Adrenal gland (tissue), 5 donors: Measurements from ENCODE around the gene CIAPIN1.

ENCODE experiments used
- POLR2A ChIP-seq, 2 donors: fragments of 450-650 bp; IDR thresholded peaks; one replicate each; pipeline ENCODE4 v1.6.1; 2017; ENCODE audit warnings: antibody characterized with exemption in 2 of 2, mild to moderate bottlenecking in 2 of 2, moderate library complexity in 1 of 2
- TF ChIP-seq, protein P1 (sequence below), 6 experiments: fragments of 450-650 bp in 4 of 6; fragments of 200-600 bp in 2 of 6; sonication (generic) in 1 of 6; IDR thresholded peaks; 1 replicate in 5 of 6; 2 replicates in 1 of 6; pipeline versions ENCODE4 v1.5.1 to v1.8.0; 2016 to 2021; ENCODE audit warnings: antibody characterized with exemption in 6 of 6, mild to moderate bottlenecking in 2 of 6, moderate library complexity in 1 of 6
- donor health status: DM: no; HTN: no; CAD: no.

DNA sequence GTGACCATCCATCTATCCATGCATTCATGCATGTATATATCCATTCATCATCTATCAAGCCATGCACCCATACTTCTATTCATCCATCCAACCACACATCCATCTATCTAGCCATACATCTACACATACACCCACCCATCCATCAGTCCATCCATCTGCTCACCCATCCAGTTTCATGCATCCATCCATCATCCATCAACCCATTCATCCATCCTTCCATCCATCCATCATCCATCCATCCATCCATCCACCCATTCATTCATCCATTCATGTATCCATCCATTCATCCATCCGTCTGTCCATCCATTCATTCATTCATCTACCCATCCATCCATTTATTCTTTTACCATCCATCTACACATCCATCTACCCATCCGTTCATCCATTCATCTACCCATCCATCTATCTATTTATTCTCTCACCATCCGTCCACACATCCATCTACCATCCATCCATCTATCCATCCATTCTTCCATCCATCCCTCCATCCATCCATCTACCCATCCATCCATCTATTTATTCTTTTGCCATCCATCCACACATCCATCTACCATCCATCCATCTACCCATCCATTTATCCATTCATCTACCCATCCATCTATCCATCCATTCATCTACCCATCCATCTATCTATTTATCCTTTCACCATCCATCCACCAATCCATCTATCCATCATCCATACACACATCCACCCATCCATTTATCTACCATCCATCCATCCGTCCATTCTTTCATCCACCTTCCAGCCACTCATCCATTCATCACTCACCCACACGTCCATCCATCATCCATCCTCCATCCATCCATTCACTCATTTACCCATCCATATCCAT lies 39.4 kb downstream of the CIAPIN1 start:
- TF ChIP-seq, protein P1, sequence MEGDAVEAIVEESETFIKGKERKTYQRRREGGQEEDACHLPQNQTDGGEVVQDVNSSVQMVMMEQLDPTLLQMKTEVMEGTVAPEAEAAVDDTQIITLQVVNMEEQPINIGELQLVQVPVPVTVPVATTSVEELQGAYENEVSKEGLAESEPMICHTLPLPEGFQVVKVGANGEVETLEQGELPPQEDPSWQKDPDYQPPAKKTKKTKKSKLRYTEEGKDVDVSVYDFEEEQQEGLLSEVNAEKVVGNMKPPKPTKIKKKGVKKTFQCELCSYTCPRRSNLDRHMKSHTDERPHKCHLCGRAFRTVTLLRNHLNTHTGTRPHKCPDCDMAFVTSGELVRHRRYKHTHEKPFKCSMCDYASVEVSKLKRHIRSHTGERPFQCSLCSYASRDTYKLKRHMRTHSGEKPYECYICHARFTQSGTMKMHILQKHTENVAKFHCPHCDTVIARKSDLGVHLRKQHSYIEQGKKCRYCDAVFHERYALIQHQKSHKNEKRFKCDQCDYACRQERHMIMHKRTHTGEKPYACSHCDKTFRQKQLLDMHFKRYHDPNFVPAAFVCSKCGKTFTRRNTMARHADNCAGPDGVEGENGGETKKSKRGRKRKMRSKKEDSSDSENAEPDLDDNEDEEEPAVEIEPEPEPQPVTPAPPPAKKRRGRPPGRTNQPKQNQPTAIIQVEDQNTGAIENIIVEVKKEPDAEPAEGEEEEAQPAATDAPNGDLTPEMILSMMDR (IDR thresholded peaks at IDR 0.05), result no peak
- TF ChIP-seq POLR2A (IDR thresholded peaks at IDR 0.05), result no peak
